ENCODE measurements around the gene LYVE1. TPM values are rescaled to one million over a fixed set of nuclear protein-coding genes. Genes with fewer than 3 reads are reported as not detected.

LYVE1 gene
- total RNA-seq, 1 donor from 2014 or later, result 0.27 TPM

DNA sequence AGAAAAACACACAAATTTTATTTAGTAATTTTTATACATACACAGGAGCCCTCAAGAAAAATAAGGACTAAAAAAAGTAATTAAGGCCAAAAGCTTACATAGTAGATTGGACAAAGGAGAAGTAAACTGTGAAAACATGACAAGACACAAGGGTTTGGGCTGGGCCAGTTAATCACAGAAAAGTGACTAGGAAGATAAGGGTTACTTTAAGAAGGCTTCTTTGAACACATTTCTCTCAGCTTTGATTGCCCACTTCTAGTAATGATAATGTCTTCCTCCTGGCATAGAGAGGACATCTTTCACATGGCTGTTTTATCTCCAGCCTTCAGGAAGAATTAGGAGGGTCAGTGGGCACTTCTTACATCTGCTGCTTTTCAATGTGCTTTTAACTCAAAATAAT is 30.9 kb downstream of the LYVE1 start:
- Mint-ChIP-seq H3K4me1 (ENCODE audit: low read depth, unreplicated experiment) (peaks cover 6% of the 10 kb centered on the region), H3K4me3 (ENCODE audit: unreplicated experiment) (no peak overlapping the region), H3K9me3 (ENCODE audit: unreplicated experiment) (no peaks in the 10 kb centered on the region), H3K27me3 (ENCODE audit: low read depth, unreplicated experiment) (no peaks in the 10 kb centered on the region), H3K27ac (ENCODE audit: unreplicated experiment) (no peak overlapping the region), H3K36me3 (ENCODE audit: low read depth, unreplicated experiment) (no peaks in the 10 kb centered on the region)
- no peak for DNase-seq (ENCODE audit: low read depth)
- H3K9ac ChIP-seq (ENCODE audit: low read length), result no peak overlapping the region
- H3K27me3 ChIP-seq (ENCODE audit: insufficient read depth, low read length), result no peaks in the 10 kb centered on the region
- H3K4me2 ChIP-seq (ENCODE audit: low read length), result no peak overlapping the region
- no peaks in the 10 kb centered on the region for H3K9me3 ChIP-seq (ENCODE audit: insufficient read depth, low read depth, low read length)
- H3K4me1 ChIP-seq (ENCODE audit: insufficient read depth, low read length), result peaks cover 6% of the 10 kb centered on the region
- H2AFZ ChIP-seq (ENCODE audit: low read depth, low read length), result no peak overlapping the region
- FAIRE-seq, result no peak
- TF ChIP-seq EZH2 (IDR thresholded peaks at IDR 0.05; ENCODE audit: insufficient read depth, low read length), result no peak
- TF ChIP-seq, protein P1, sequence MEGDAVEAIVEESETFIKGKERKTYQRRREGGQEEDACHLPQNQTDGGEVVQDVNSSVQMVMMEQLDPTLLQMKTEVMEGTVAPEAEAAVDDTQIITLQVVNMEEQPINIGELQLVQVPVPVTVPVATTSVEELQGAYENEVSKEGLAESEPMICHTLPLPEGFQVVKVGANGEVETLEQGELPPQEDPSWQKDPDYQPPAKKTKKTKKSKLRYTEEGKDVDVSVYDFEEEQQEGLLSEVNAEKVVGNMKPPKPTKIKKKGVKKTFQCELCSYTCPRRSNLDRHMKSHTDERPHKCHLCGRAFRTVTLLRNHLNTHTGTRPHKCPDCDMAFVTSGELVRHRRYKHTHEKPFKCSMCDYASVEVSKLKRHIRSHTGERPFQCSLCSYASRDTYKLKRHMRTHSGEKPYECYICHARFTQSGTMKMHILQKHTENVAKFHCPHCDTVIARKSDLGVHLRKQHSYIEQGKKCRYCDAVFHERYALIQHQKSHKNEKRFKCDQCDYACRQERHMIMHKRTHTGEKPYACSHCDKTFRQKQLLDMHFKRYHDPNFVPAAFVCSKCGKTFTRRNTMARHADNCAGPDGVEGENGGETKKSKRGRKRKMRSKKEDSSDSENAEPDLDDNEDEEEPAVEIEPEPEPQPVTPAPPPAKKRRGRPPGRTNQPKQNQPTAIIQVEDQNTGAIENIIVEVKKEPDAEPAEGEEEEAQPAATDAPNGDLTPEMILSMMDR (IDR thresholded peaks at IDR 0.05; ENCODE audit: insufficient read depth, low read depth, low read length), result no peak
- no peaks in the 10 kb centered on the region for H3K36me3 ChIP-seq (ENCODE audit: insufficient read depth, low read length)
- no peak overlapping the region for H3K27ac ChIP-seq (ENCODE audit: low read depth, low read length)
- no peak overlapping the region for H3K4me3 ChIP-seq (ENCODE audit: insufficient read depth, low read depth, low read length)
- peaks cover 37% of the 10 kb centered on the region for H3K79me2 ChIP-seq (ENCODE audit: insufficient read depth, low read length)
- H4K20me1 ChIP-seq (ENCODE audit: insufficient read depth, low read length), result no peaks in the 10 kb centered on the region

DNA sequence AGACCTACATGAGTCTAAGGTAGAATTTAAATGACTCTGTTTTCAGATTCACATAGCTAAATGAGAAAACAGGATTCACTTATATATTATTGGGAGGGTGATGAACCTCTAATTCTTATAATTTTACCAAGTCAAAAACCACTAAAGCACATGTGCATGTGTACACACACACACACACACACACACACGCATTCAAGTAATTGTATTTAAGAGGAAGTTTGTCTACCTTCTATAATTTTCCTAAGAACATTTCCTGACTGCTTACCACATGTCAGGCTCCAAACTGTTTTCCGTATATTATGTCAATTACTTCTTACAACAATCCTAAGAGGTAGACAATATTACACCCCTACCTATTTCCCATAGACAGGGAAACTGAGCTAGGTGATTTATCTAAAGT is 34.1 kb downstream of the LYVE1 start:
- Mint-ChIP-seq H3K9me3 (ENCODE audit: unreplicated experiment) (no peaks in the 10 kb centered on the region), H3K27me3 (ENCODE audit: low read depth, unreplicated experiment) (no peaks in the 10 kb centered on the region), H3K4me3 (ENCODE audit: unreplicated experiment) (no peak overlapping the region), H3K36me3 (ENCODE audit: low read depth, unreplicated experiment) (no peaks in the 10 kb centered on the region), H3K4me1 (ENCODE audit: low read depth, unreplicated experiment) (peaks cover 5% of the 10 kb centered on the region), H3K27ac (ENCODE audit: unreplicated experiment) (no peak overlapping the region)
- Histone ChIP-seq H3K4me1 (ENCODE audit: insufficient read depth, low read length) (peaks cover 3% of the 10 kb centered on the region), H3K27ac (ENCODE audit: low read depth, low read length) (no peak overlapping the region), H4K20me1 (ENCODE audit: insufficient read depth, low read length) (no peaks in the 10 kb centered on the region), H3K36me3 (ENCODE audit: insufficient read depth, low read length) (no peaks in the 10 kb centered on the region), H3K9ac (ENCODE audit: low read length) (no peak overlapping the region), H3K27me3 (ENCODE audit: insufficient read depth, low read length) (no peaks in the 10 kb centered on the region), H3K4me2 (ENCODE audit: low read length) (no peak overlapping the region), H3K4me3 (ENCODE audit: insufficient read depth, low read depth, low read length) (no peak overlapping the region), H3K9me3 (ENCODE audit: insufficient read depth, low read depth, low read length) (no peaks in the 10 kb centered on the region), H2AFZ (ENCODE audit: low read depth, low read length) (no peak overlapping the region), H3K79me2 (ENCODE audit: insufficient read depth, low read length) (peaks cover 27% of the 10 kb centered on the region)
- TF ChIP-seq, protein P1 (IDR thresholded peaks at IDR 0.05; ENCODE audit: insufficient read depth, low read depth, low read length), result no peak
- no peak for TF ChIP-seq EZH2 (IDR thresholded peaks at IDR 0.05; ENCODE audit: insufficient read depth, low read length)
- FAIRE-seq, result no peak
- no peak for DNase-seq (ENCODE audit: low read depth)

DNA sequence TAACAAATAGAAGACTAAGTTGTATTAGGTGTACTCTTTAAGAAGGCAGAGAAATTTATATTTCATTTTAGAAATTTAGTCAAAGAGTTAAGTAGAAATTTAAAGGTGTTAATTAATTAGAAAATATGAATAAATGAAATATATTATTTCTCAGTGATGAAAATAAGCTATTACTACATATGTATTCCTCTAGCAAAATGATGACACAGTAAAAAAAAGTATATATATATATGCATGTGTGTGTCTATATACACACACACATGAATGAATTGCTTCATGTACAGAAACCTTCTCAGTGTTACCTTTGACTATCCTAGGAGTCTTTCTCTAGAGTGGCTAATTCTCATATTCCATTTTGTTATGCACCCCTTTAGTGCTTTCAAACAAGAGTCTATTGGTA is 35.1 kb downstream of the LYVE1 start:
- Histone ChIP-seq H4K20me1 (ENCODE audit: insufficient read depth, low read length) (no peaks in the 10 kb centered on the region), H3K4me1 (ENCODE audit: insufficient read depth, low read length) (peaks cover 3% of the 10 kb centered on the region), H3K27me3 (ENCODE audit: insufficient read depth, low read length) (no peaks in the 10 kb centered on the region), H3K4me3 (ENCODE audit: insufficient read depth, low read depth, low read length) (no peak overlapping the region), H3K27ac (ENCODE audit: low read depth, low read length) (no peak overlapping the region), H3K79me2 (ENCODE audit: insufficient read depth, low read length) (peaks cover 21% of the 10 kb centered on the region), H2AFZ (ENCODE audit: low read depth, low read length) (no peak overlapping the region), H3K9me3 (ENCODE audit: insufficient read depth, low read depth, low read length) (no peaks in the 10 kb centered on the region), H3K4me2 (ENCODE audit: low read length) (no peak overlapping the region), H3K9ac (ENCODE audit: low read length) (no peak overlapping the region), H3K36me3 (ENCODE audit: insufficient read depth, low read length) (peaks cover 5% of the 10 kb centered on the region)
- FAIRE-seq (no peak), DNase-seq (ENCODE audit: low read depth) (no peak)
- no peak overlapping the region for H3K4me3 Mint-ChIP-seq (ENCODE audit: unreplicated experiment)
- no peak overlapping the region for H3K27ac Mint-ChIP-seq (ENCODE audit: unreplicated experiment)
- H3K4me1 Mint-ChIP-seq (ENCODE audit: low read depth, unreplicated experiment), result peaks cover 7% of the 10 kb centered on the region
- H3K27me3 Mint-ChIP-seq (ENCODE audit: low read depth, unreplicated experiment), result no peaks in the 10 kb centered on the region
- no peaks in the 10 kb centered on the region for H3K9me3 Mint-ChIP-seq (ENCODE audit: unreplicated experiment)
- TF ChIP-seq, protein P1 (IDR thresholded peaks at IDR 0.05; ENCODE audit: insufficient read depth, low read depth, low read length), result no peak
- TF ChIP-seq EZH2 (IDR thresholded peaks at IDR 0.05; ENCODE audit: insufficient read depth, low read length), result no peak
- no peaks in the 10 kb centered on the region for H3K36me3 Mint-ChIP-seq (ENCODE audit: low read depth, unreplicated experiment)

All from astrocyte (in vitro differentiated cells and primary cell).